Fibroblast of skin of abdomen (primary cell): Measurements from ENCODE around the gene PTPRF.

Experiments used
- DNase-seq: peaks from one replicate; pipeline ENCODE4 v3.0.0-alpha.2; 2013

PTPRF gene

GRCh38 chr1:43513471-43514173 lies 17.1 kb upstream of the PTPRF start:
- no peak for DNase-seq

GRCh38 chr1:43518935-43519686 lies 11.6 kb upstream of the PTPRF start:
- peak; percentile 10 for DNase-seq

GRCh38 chr1:43520100-43520778 lies 10.4 kb upstream of the PTPRF start:
- no peak for DNase-seq

- DNase-seq, result no peak
These were observed 9.6 kb upstream of the PTPRF start for GRCh38 chr1:43521078-43521477.

GRCh38 chr1:43521756-43522155 lies 8.9 kb upstream of the PTPRF start:
- no peak for DNase-seq

GRCh38 chr1:43522431-43522775 lies 8.3 kb upstream of the PTPRF start:
- no peak for DNase-seq

- DNase-seq, result peak; percentile 53
These were observed 7.8 kb upstream of the PTPRF start for GRCh38 chr1:43522776-43523480.

- DNase-seq, result no peak
These were observed 5.9 kb upstream of the PTPRF start for GRCh38 chr1:43524804-43525203.

- peak; percentile 75 for DNase-seq
These were observed 4.7 kb upstream of the PTPRF start for GRCh38 chr1:43526002-43526401.

- no peak for DNase-seq
These were observed 3.4 kb upstream of the PTPRF start for GRCh38 chr1:43527111-43527878.

GRCh38 chr1:43529206-43529731 lies 1.4 kb upstream of the PTPRF start:
- DNase-seq, result peak; percentile 86

GRCh38 chr1:43531107-43531905 lies 623 bp downstream of the PTPRF start:
- peak; percentile 25 for DNase-seq

- DNase-seq, result no peak
These were observed 1.4 kb downstream of the PTPRF start for GRCh38 chr1:43531906-43532584.

GRCh38 chr1:43532716-43533115 lies 2.0 kb downstream of the PTPRF start:
- no peak for DNase-seq

GRCh38 chr1:43533584-43533983 lies 2.9 kb downstream of the PTPRF start:
- no peak for DNase-seq

- no peak for DNase-seq
These were observed 3.6 kb downstream of the PTPRF start for GRCh38 chr1:43534256-43534655.

- DNase-seq, result no peak
These were observed 5.6 kb downstream of the PTPRF start for GRCh38 chr1:43536196-43536863.

GRCh38 chr1:43536864-43537358 lies 6.2 kb downstream of the PTPRF start:
- DNase-seq, result no peak

GRCh38 chr1:43537423-43538142 lies 6.9 kb downstream of the PTPRF start:
- no peak for DNase-seq
